Putamen (tissue), 1 donor: Measurements from ENCODE around the gene PTP4A1.
"Not testable (repeated sequence)": the region's sequence is repeated elsewhere in the genome, so short reads cannot be mapped to it uniquely, and the experiment has no call there.

ENCODE experiments used
- DNase-seq: peaks from one replicate; pipeline ENCODE4 v3.0.0-alpha.2; 2016; ENCODE audit warnings: low spot score

PTP4A1 gene

GRCh38 chr6:63582579-63583231 is 10.4 kb downstream of the PTP4A1 start:
- no peak for DNase-seq

GRCh38 chr6:63584125-63584514 is 11.8 kb downstream of the PTP4A1 start:
- DNase-seq, result no peak

- DNase-seq, result no peak
These were observed 12.3 kb downstream of the PTP4A1 start for GRCh38 chr6:63584566-63584965.

GRCh38 chr6:63585652-63586051 is 13.4 kb downstream of the PTP4A1 start:
- not testable (repeated sequence) for DNase-seq

GRCh38 chr6:63589952-63590411 is 17.7 kb downstream of the PTP4A1 start:
- no peak for DNase-seq

- no peak for DNase-seq
These were observed 20.6 kb downstream of the PTP4A1 start for GRCh38 chr6:63592886-63593285.

GRCh38 chr6:63597141-63598048 is 25.1 kb downstream of the PTP4A1 start:
- peak; percentile 2 for DNase-seq

GRCh38 chr6:63598049-63599036 is 26.1 kb downstream of the PTP4A1 start:
- DNase-seq, result peak; percentile 79

- DNase-seq, result no peak
These were observed 27.0 kb downstream of the PTP4A1 start for GRCh38 chr6:63599243-63599642.

GRCh38 chr6:63600136-63600535 is 27.9 kb downstream of the PTP4A1 start:
- no peak for DNase-seq

- DNase-seq, result no peak
These were observed 37.0 kb downstream of the PTP4A1 start for GRCh38 chr6:63609231-63609630.

- DNase-seq, result no peak
These were observed 38.7 kb downstream of the PTP4A1 start for GRCh38 chr6:63610944-63611343.

GRCh38 chr6:63611560-63611959 is 39.3 kb downstream of the PTP4A1 start:
- no peak for DNase-seq

- no peak for DNase-seq
These were observed 43.3 kb downstream of the PTP4A1 start for GRCh38 chr6:63615590-63615989.
